ENCODE results near the gene LIX1L. TPM values are rescaled to one million over a fixed set of nuclear protein-coding genes. Genes with fewer than 3 reads are reported as not detected.
A peak's percentile ranks its signal among the peaks of the same experiment; 100 is the strongest.

LIX1L gene
- total and polyA plus RNA-seq, 2 of the 13 experiments (the other 11 are each of a cell fraction or from before 2014, with no cell fraction given) = 8.1 to 24.9 TPM

- TF ChIP-seq ZNF142 (CRISPR knock-in tag; IDR thresholded peaks at IDR 0.05) (no peak), TEAD3 (CRISPR knock-in tag; optimal IDR thresholded peaks at IDR 0.05; ENCODE audit: borderline replicate concordance) (peak; percentile 75), FOXA3 (CRISPR knock-in tag; IDR thresholded peaks at IDR 0.05) (peak; percentile 96), SUZ12 (IDR thresholded peaks at IDR 0.05; ENCODE audit: low read depth, low read length) (no peak), ZNF431 (CRISPR knock-in tag; IDR thresholded peaks at IDR 0.05; ENCODE audit: borderline replicate concordance, low read depth) (peak; percentile 80; the same call in 1 of the 2 replicates), CC2D1A (CRISPR knock-in tag; IDR thresholded peaks at IDR 0.05) (no peak), SRSF4 (IDR thresholded peaks at IDR 0.05; ENCODE audit: low read depth, low read length, poor library complexity, severe bottlenecking) (no peak), TMF1 (CRISPR knock-in tag; IDR thresholded peaks at IDR 0.05; ENCODE audit: low read depth) (no peak; the same call in 1 of the 2 replicates), DDIT3 (CRISPR knock-in tag; IDR thresholded peaks at IDR 0.05) (no peak), KDM4B (CRISPR knock-in tag; IDR thresholded peaks at IDR 0.05) (peak; percentile 78; the same call in 1 of the 2 replicates), ZNF512 (CRISPR knock-in tag; IDR thresholded peaks at IDR 0.05) (no peak), THAP11 (CRISPR knock-in tag; IDR thresholded peaks at IDR 0.05) (peak; percentile 81), ZNF615 (CRISPR knock-in tag; IDR thresholded peaks at IDR 0.05; ENCODE audit: borderline replicate concordance) (peak; percentile 65; the same call in 1 of the 2 replicates), SNAI1 (CRISPR knock-in tag; IDR thresholded peaks at IDR 0.05; ENCODE audit: borderline replicate concordance) (no peak), RFX5 (IDR thresholded peaks at IDR 0.05; ENCODE audit: low read depth, low read length) (no peak), KAT2B (IDR thresholded peaks at IDR 0.05; ENCODE audit: borderline replicate concordance, low read depth, low read length) (no peak), ZKSCAN5 (CRISPR knock-in tag; IDR thresholded peaks at IDR 0.05) (no peak), YEATS2 (CRISPR knock-in tag; IDR thresholded peaks at IDR 0.05; ENCODE audit: borderline replicate concordance) (peak; percentile 72; the same call in 1 of the 2 replicates), ZNF75D (CRISPR knock-in tag; IDR thresholded peaks at IDR 0.05; ENCODE audit: borderline replicate concordance) (no peak), NFIC (IDR thresholded peaks at IDR 0.05; ENCODE audit: low read length) (peak; percentile 91), MTF2 (CRISPR knock-in tag; IDR thresholded peaks at IDR 0.05; ENCODE audit: borderline replicate concordance) (no peak), DRAP1 (CRISPR knock-in tag; IDR thresholded peaks at IDR 0.05) (peak; percentile 98), HOXA5 (CRISPR knock-in tag; IDR thresholded peaks at IDR 0.05) (no peak), ZNF549 (CRISPR knock-in tag; IDR thresholded peaks at IDR 0.05) (no peak)
These were observed 38.7 kb upstream of the LIX1L start, which contains the start of gene TXNIP (continued) for GRCh38 chr1:145996433-145997015.

Data from HepG2 (cell line).